Hepatocyte (in vitro differentiated cells): Measurements from ENCODE around the gene SLC6A11. TPM values are rescaled to one million over a fixed set of nuclear protein-coding genes. Genes with fewer than 3 reads are reported as not detected.

Experiments
- DNase-seq: peaks from one replicate; pipeline ENCODE4 v3.0.0-alpha.2; 2016; ENCODE audit warnings: low spot score
- H2AFZ ChIP-seq: fragments of 200-600 bp; sonication (generic); 2 replicates; pipeline ENCODE4 v1.6.0; 2016; ENCODE audit warnings: antibody characterized with exemption, mild to moderate bottlenecking
- H3K27ac ChIP-seq: fragments of 200-600 bp; sonication (generic); 2 replicates; pipeline ENCODE4 v1.5.1; 2016; ENCODE audit warnings: mild to moderate bottlenecking
- H3K27me3 ChIP-seq: fragments of 200-600 bp; sonication (generic); 2 replicates; pipeline ENCODE4 v1.6.1; 2016
- H3K36me3 ChIP-seq: fragments of 200-600 bp; sonication (generic); replicated peaks from 2 replicates; pipeline ENCODE4 v1.5.1; 2016; ENCODE audit warnings: low read depth; ENCODE audit not compliant: insufficient read depth
- H3K4me1 ChIP-seq: fragments of 200-600 bp; sonication (generic); 2 replicates; pipeline ENCODE4 v1.5.1; 2016; ENCODE audit warnings: mild to moderate bottlenecking, moderate library complexity; ENCODE audit not compliant: insufficient read depth
- H3K4me2 ChIP-seq: fragments of 200-600 bp; sonication (generic); 2 replicates; pipeline ENCODE4 v1.6.0; 2016
- H3K4me3 ChIP-seq: fragments of 200-600 bp; sonication (generic); 2 replicates; pipeline ENCODE4 v1.5.1; 2016; ENCODE audit warnings: mild to moderate bottlenecking
- H3K79me2 ChIP-seq: fragments of 200-600 bp; sonication (generic); 2 replicates; pipeline ENCODE4 v1.6.0; 2017; ENCODE audit warnings: mild to moderate bottlenecking
- H3K9me2 ChIP-seq: fragments of 200-600 bp; sonication (generic); replicated peaks from 2 replicates; pipeline ENCODE4 v1.6.0; 2017; ENCODE audit warnings: mild to moderate bottlenecking; ENCODE audit not compliant: insufficient read depth
- H3K9me3 ChIP-seq: fragments of 200-600 bp; sonication (generic); 2 replicates; pipeline ENCODE4 v1.5.1; 2016; ENCODE audit warnings: low read depth, mild to moderate bottlenecking
- H4K20me1 ChIP-seq: fragments of 200-600 bp; sonication (generic); 2 replicates; pipeline ENCODE4 v1.6.0; 2016; ENCODE audit warnings: mild to moderate bottlenecking; ENCODE audit not compliant: insufficient read depth, poor library complexity, severe bottlenecking
- CTCF ChIP-seq: fragments of 200-600 bp; sonication (generic); IDR thresholded peaks from 2 replicates; pipeline ENCODE4 v1.5.1; 2016; ENCODE audit warnings: antibody characterized with exemption, mild to moderate bottlenecking; ENCODE audit not compliant: poor library complexity
- EZH2 ChIP-seq: fragments of 200-600 bp; sonication (generic); IDR thresholded peaks from 2 replicates; pipeline ENCODE4 v1.6.1; 2016; ENCODE audit warnings: antibody characterized with exemption, mild to moderate bottlenecking, borderline replicate concordance
- EZH2phosphoT487 ChIP-seq: fragments of 200-600 bp; sonication (generic); IDR thresholded peaks from one replicate; pipeline ENCODE4 v1.6.1; 2018; ENCODE audit warnings: antibody characterized with exemption, mild to moderate bottlenecking, low read depth, moderate library complexity; ENCODE audit not compliant: unreplicated experiment, severe bottlenecking
- WGBS: methylation state at CpG from one replicate; pipeline ENCODE4 v1.1.6; 2016; ENCODE audit warnings: low lambda C conversion rate; ENCODE audit errors: missing lambda C conversion rate; 5-methylcytosine and 5-hydroxymethylcytosine counted together
- polyA plus RNA-seq: library from polyadenylated mRNA; unstranded; fragments of >200 nt; fragmentation: Nextera tagmentation; extraction: Ambion mirVana; gene quantifications from 2 replicates; pipeline ENCODE4 v1.2.1, GENCODE V29; 2016
- total RNA-seq: library from RNA; depleted of rRNA; stranded (reverse); fragments of >200 nt; gene quantifications from 2 replicates; pipeline ENCODE4 v1.2.3, GENCODE V29; 2014

Gene SLC6A11
- total and polyA plus RNA-seq, 2 experiments from 2014 or later: 1.5 to 1.7 TPM

GRCh38 chr3:10783360-10784351 is 32.4 kb upstream of the SLC6A11 start:
- 25% methylated on average over 5 of the region's 5 CpGs for WGBS
- TF ChIP-seq EZH2 (no peak), CTCF (peak; percentile 49), EZH2phosphoT487 (no peak)
- Histone ChIP-seq H3K4me3 (no peak overlapping the region), H3K9me3 (no peaks in the 10 kb centered on the region), H3K4me2 (no peak overlapping the region), H3K4me1 (no peaks in the 10 kb centered on the region), H3K27ac (no peak overlapping the region), H3K27me3 (peaks cover 18% of the 10 kb centered on the region), H2AFZ (no peak overlapping the region), H3K9me2 (no peaks in the 10 kb centered on the region), H4K20me1 (no peaks in the 10 kb centered on the region), H3K79me2 (no peaks in the 10 kb centered on the region), H3K36me3 (no peaks in the 10 kb centered on the region)
- DNase-seq: peak; percentile 41

GRCh38 chr3:10786640-10787039 is 29.4 kb upstream of the SLC6A11 start:
- TF ChIP-seq EZH2phosphoT487 (no peak), EZH2 (no peak), CTCF (no peak)
- no peak overlapping the region for H3K27ac ChIP-seq
- H3K79me2 ChIP-seq: no peaks in the 10 kb centered on the region
- H3K4me2 ChIP-seq: no peak overlapping the region
- no peaks in the 10 kb centered on the region for H4K20me1 ChIP-seq
- no peak overlapping the region for H3K4me3 ChIP-seq
- H2AFZ ChIP-seq: no peak overlapping the region
- DNase-seq: no peak
- peaks cover 29% of the 10 kb centered on the region for H3K27me3 ChIP-seq
- no peaks in the 10 kb centered on the region for H3K36me3 ChIP-seq
- H3K9me2 ChIP-seq: no peaks in the 10 kb centered on the region
- H3K4me1 ChIP-seq: no peaks in the 10 kb centered on the region
- H3K9me3 ChIP-seq: no peaks in the 10 kb centered on the region

- Histone ChIP-seq H3K27ac (no peak overlapping the region), H4K20me1 (no peaks in the 10 kb centered on the region), H3K36me3 (no peaks in the 10 kb centered on the region), H3K4me1 (no peaks in the 10 kb centered on the region), H3K9me3 (no peaks in the 10 kb centered on the region), H2AFZ (no peak overlapping the region), H3K9me2 (no peaks in the 10 kb centered on the region), H3K79me2 (no peaks in the 10 kb centered on the region), H3K4me2 (no peak overlapping the region), H3K4me3 (no peak overlapping the region), H3K27me3 (peaks cover 31% of the 10 kb centered on the region)
- 42% methylated on average over 1 of the region's 1 CpG for WGBS
- TF ChIP-seq EZH2 (no peak), CTCF (no peak), EZH2phosphoT487 (no peak)
- no peak for DNase-seq
Observed at GRCh38 chr3:10788451-10788850, 27.6 kb upstream of the SLC6A11 start.
